ENCODE data around the gene ULK3.
"Not testable (repeated sequence)": the region's sequence is repeated elsewhere in the genome, so short reads cannot be mapped to it uniquely, and the experiment has no call there.

GRCh38 chr15:74887537-74888193, 44.7 kb upstream of the ULK3 start:
- TF ChIP-seq, protein P1, sequence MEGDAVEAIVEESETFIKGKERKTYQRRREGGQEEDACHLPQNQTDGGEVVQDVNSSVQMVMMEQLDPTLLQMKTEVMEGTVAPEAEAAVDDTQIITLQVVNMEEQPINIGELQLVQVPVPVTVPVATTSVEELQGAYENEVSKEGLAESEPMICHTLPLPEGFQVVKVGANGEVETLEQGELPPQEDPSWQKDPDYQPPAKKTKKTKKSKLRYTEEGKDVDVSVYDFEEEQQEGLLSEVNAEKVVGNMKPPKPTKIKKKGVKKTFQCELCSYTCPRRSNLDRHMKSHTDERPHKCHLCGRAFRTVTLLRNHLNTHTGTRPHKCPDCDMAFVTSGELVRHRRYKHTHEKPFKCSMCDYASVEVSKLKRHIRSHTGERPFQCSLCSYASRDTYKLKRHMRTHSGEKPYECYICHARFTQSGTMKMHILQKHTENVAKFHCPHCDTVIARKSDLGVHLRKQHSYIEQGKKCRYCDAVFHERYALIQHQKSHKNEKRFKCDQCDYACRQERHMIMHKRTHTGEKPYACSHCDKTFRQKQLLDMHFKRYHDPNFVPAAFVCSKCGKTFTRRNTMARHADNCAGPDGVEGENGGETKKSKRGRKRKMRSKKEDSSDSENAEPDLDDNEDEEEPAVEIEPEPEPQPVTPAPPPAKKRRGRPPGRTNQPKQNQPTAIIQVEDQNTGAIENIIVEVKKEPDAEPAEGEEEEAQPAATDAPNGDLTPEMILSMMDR (IDR thresholded peaks at IDR 0.05; ENCODE audit: borderline replicate concordance, extremely low read depth, low read length, poor library complexity, severe bottlenecking), result not testable (repeated sequence)
- not testable (repeated sequence) for TF ChIP-seq EZH2 (IDR thresholded peaks at IDR 0.05; ENCODE audit: borderline replicate concordance, low read depth, low read length, severe bottlenecking)
